Thyroid gland (tissue), 4 donors: ENCODE results near the gene COL10A1.

Experiments used
- POLR2A ChIP-seq, 2 donors: fragments of 450-650 bp; IDR thresholded peaks; one replicate each; pipeline ENCODE4 v1.6.1; 2017; ENCODE audit warnings: antibody characterized with exemption in 2 of 2, mild to moderate bottlenecking in 2 of 2, moderate library complexity in 1 of 2
- TF ChIP-seq, protein P1 (sequence below), 6 experiments: fragments of 200-600 bp in 3 of 6; fragments of 450-650 bp in 3 of 6; sonication (generic) in 3 of 6; IDR thresholded peaks; one replicate each; pipeline ENCODE4 v1.5.1; 2016 to 2019; ENCODE audit warnings: antibody characterized with exemption in 6 of 6, mild to moderate bottlenecking in 2 of 6, inconsistent platforms in 1 of 6, moderate library complexity in 1 of 6

DNA sequence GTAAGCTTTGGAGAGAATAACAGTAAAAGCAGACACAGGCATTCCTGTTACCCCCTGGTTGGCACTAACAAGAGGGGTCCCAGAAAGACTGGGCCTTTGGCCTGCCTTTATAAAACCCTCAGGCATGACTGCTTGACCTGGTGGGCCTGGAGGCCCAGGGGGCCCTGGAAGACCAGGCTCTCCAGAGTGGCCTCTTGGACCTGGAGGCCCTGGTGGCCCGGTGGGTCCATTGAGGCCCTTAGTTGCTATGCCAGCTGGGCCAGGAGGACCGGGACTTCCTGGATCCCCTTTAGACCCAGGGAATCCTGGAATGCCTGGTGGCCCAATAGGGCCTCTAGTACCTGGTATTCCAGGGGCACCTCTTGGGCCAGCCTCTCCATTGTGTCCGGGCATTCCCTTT lies 5.5 kb downstream of the COL10A1 start:
- TF ChIP-seq, protein P1, sequence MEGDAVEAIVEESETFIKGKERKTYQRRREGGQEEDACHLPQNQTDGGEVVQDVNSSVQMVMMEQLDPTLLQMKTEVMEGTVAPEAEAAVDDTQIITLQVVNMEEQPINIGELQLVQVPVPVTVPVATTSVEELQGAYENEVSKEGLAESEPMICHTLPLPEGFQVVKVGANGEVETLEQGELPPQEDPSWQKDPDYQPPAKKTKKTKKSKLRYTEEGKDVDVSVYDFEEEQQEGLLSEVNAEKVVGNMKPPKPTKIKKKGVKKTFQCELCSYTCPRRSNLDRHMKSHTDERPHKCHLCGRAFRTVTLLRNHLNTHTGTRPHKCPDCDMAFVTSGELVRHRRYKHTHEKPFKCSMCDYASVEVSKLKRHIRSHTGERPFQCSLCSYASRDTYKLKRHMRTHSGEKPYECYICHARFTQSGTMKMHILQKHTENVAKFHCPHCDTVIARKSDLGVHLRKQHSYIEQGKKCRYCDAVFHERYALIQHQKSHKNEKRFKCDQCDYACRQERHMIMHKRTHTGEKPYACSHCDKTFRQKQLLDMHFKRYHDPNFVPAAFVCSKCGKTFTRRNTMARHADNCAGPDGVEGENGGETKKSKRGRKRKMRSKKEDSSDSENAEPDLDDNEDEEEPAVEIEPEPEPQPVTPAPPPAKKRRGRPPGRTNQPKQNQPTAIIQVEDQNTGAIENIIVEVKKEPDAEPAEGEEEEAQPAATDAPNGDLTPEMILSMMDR (IDR thresholded peaks at IDR 0.05), result no peak
- TF ChIP-seq POLR2A (IDR thresholded peaks at IDR 0.05), result no peak
